IPS DF 4.7 (cell line): ENCODE results near the gene NPAS2.

ENCODE experiments used
- DNase-seq: peaks from one replicate; pipeline ENCODE4 v3.0.0-alpha.2; 2013; ENCODE audit warnings: low spot score; ENCODE audit errors: extremely low read depth

The NPAS2 gene, protein sequence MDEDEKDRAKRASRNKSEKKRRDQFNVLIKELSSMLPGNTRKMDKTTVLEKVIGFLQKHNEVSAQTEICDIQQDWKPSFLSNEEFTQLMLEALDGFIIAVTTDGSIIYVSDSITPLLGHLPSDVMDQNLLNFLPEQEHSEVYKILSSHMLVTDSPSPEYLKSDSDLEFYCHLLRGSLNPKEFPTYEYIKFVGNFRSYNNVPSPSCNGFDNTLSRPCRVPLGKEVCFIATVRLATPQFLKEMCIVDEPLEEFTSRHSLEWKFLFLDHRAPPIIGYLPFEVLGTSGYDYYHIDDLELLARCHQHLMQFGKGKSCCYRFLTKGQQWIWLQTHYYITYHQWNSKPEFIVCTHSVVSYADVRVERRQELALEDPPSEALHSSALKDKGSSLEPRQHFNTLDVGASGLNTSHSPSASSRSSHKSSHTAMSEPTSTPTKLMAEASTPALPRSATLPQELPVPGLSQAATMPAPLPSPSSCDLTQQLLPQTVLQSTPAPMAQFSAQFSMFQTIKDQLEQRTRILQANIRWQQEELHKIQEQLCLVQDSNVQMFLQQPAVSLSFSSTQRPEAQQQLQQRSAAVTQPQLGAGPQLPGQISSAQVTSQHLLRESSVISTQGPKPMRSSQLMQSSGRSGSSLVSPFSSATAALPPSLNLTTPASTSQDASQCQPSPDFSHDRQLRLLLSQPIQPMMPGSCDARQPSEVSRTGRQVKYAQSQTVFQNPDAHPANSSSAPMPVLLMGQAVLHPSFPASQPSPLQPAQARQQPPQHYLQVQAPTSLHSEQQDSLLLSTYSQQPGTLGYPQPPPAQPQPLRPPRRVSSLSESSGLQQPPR

DNA sequence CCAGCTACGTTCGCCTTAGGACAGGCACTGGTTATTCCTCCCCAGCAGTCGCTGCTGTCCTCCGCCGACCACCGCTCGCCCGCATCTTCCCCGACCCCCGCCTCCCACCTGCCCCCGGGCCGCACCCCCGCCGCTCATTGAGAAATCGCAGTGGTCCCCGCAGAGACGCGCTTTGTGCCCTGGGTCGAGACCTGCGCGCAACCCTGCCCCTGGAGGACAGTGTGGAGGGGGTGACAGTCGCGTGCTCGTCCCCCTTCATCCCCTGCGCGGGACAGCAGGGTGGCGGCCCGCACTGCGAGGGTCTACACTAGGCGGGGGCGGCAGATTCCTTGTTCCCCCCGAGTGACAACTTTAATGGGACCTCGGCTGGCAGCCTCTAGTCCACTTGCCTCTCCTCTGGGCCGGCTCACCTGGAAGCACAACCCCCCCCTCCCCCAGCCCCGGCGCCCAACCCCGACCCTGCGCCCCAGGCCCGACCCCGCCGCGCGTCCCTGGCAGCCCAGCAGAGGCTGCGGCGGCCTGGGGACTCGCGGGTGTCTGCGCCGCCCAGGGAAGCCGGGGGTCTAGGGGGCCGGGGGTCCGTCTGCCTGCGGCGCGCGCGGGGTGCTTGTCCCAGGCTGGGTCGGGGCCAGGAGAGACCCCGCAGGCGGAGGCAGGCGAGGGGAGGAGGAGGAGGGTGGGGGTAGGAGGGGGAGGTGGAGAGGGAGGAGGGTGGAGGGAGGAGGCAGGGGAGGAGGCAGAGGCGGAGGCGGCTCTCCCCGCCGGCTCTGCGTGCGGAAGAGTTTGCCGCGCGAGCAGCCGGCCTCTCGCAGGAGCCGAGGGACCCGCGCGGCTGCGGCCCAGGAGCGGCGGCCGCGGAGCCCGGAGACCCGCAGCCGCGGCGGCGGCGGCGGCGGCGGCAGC is at the start of gene NPAS2:
TSS of gene NPAS2 (plus strand) at position 770 of the 903 bp plus-strand sequence. CDS start 84,616 bp downstream, outside the sequence.
- DNase-seq: no peak

DNA sequence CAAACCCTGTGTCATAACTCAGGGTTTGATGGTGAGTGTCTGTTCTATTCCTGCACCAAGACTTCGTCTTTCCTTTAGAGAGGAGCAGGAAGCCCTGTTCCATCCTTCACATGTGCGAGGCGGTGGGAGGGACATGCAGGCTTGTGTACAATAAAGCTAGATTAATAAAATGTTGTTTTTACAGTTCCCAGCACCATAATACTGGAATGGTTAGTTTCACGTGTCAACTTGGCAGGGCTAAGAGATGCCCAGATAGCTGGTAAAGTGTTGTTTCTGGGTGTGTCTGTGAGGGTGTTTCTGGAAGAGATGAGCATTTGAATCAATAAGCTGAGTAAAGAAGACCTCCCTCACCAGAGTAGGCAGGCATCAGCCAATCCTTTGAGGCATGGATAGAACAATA is 48.8 kb upstream of the NPAS2 start:
- DNase-seq: no peak

DNA sequence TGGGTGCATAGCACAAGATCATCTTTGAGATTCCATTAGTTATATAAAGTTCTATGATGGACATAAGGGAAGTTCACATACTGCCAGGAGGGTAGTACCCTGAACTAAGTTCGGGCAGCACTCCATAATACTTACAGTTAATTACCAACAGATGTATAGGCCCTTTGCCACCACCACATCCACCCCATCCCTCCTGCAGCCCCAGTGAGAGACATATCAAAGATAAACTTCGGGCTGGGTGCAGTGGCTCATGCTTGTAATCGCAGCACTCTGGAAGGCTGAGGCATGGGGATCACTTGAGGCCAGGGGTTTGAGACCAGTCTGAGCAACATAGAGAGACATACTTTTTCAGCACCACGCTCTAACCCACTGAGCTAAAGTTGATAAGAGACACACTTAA is 46.4 kb upstream of the NPAS2 start:
- no peak for DNase-seq

DNA sequence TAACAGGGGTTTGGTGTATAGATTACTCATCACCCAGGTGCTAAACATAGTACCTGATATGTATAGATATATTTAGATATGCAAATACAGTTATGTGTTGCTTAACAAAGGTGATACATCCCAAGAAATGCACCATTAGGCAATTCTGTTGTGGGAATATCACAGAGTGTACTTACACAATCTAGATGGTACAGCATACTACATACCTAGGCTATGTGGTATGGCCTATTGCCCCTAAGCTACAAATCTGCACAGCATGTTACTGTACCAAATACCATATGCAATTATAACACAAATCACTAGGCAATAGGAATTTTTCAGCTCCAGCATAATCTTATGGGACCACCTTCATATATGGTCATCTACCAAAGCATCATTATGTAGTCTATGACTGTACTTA is 43.5 kb upstream of the NPAS2 start:
- no peak for DNase-seq

DNA sequence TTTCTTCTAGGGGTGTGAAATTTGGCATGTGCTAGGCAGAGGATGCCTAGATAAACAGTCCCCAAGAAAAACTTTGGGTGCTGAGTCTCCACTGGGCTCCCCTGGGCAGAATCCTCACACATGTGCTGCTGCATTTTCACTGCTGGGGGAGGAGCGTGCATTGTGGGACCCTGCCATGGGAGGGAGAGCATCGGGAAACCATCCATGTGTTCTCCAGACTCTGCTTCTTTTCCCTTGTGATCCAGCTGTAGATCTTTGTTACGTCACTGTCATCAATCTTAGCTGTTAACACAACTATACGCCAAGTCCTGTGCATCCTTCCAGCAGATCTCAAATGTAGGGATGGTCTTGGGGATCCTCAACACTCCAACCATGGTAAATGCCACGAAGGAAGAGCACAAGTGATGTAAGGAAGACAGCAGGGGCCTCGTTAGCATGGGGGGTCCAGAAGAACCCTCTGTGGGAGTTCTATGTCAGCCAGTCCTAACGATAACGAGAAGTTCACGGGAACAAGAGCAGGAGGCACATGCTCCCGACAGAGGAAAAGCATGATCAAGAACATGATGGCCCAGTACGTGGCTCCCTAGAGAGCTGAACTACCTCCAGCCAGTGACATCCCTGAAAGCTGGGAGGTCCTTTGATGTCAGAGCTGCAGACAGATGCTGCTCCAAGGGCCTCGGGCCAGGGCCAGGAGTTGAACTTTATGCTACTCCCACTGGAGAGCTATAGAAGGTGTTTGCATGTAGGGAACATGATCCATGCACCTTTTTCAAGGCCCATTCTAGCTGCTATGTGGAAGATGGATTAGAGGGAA is 41.1 kb upstream of the NPAS2 start:
- DNase-seq: no peak

DNA sequence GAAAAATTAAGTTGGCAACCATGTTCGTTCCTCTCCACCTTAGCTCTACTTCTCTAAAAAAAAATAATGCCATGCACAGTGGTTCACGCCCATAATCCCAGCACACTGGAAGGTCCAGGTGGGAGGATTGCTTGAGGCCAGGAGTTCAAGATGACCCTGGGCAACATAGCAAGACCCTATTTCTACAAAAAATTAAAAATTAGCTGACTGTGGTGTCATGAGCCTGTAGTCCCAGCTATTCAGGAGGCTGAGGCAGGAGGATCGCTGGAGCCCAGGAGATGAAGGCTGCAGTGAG is 40.1 kb upstream of the NPAS2 start:
- no peak for DNase-seq

DNA sequence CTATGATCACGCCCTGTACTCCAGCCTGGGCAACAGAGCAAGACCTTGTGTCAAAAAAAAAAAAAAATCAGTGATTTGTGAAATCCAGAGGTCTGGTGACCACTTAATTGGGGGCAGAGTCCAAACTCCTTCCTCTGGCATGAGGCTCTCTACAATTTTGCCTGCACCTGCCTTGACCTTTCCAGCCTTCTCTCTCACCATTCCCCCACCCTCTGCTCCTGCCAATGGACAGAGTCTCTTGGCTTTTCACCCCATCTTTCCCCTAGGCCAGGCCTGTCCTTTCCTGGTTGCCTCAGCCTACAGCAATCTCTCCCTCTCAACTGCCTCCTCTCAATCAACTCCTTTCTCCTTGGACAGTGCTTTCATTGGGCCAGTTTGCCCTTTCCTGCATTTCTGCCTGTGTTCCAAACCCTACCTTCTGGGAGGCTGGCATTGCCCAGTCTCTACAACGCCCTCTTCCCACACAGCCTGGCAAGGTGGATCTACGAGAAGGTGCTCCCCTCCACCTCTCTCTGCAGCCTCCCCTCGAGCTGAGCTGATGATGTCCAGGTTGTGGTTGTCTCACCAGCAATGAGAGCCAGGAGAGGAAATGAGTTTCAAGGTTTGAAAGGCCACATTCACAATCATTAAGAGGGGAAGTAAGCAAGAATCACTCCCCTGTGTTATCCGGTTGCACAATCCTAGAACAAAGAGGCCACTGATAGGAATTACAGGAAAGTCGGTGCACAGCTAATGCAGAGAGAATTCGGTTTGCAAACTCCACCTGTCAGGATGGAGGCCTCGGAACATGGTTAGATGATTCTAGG is 39.5 kb upstream of the NPAS2 start:
- DNase-seq: no peak

DNA sequence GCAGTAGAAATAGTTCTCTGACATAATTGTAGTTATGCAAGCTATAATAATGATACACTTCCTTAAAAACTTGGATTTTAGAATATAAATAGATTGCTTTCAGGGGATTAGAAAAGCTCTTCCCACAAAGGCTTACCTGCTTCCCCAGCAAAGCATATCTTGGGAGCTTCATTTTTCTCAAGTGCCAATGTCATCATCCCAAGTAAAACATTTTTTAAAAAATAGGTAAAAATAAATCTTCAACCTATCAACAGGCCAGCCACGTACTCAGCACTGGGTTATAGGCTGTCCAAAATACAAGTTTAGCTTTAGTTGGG is 39.0 kb upstream of the NPAS2 start:
- no peak for DNase-seq

DNA sequence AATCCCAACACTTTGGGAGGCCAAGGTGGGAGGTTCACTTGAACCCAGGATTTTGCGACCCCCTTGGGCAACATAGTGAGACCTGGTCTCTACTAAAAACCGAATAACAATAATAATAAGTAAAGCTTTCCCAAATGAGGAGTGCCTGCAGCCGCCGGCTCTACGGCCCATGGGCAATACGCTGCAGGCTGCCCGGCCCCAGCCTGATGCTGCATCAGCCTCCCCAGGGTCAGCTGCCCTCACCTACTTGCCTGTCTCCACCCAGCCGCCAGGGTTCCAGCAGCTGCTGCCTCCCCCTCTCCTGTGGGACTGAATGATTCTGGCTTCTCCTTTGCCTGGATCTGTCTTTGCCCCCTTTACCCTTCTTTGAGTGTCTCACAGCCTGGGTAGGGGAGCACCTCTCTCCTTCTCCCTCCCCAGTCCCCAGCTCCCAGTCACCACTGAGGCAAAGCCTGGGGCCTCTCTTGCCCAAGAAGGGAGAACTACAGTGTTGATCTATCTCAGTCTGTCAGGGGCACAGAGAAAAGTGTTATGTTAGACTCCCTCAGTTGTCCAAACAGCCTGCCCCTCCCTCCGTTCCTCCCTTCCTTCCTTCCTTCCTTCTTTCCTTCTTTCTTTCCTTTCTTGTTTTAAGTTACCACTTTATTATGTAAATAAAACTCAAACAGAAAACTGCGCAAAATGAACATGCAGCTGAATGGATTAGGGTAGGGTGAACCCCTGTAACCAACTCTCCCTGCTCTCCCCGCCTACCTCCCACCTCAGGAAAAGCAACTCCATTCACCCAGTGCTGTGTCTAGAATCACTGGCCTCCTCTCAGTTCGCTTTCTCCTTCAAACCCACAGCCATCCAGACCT is 38.2 kb upstream of the NPAS2 start:
- no peak for DNase-seq

DNA sequence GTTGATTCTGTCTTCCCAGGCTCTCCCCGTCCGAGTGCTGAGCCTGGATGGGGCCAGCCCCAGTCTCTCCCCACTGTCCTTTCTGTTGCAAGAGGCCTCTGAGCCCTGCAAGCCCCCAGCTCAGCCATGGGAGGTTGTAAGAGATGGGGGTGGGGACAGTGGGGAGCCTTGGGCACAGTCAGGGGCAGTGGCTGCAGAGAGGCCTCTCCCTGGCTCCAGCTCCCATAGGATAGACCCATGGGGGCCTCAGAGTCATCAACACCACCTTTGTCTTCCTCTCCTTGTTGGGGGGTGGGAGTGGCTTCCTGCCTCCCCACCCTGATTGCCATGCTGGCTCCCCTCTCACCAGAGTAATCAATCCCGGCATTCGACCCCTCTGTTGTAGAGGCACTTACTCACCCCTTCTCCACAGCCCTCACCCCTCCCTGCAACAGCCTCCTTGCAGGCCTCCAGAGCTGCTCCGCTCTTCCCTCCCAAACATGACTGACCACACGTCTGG is 37.5 kb upstream of the NPAS2 start:
- no peak for DNase-seq

DNA sequence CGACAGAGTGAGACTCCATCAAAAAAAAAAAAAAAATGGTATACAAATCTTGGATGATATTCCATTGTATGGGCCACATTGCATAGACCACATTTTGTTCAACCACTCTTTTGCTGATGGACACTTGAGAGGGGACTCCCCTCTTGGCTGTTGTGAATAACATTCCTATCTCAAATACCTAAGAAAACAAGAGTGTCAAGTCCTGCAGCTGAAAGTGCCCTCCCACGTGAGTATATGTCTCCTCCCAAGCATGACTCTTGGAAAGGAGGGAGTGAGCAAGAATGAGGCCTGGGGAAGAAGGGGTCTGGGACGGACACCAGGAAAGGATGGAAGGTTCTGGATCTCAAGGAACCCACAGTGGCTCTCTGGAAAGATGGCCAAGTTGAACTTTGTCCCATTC is 36.0 kb upstream of the NPAS2 start:
- no peak for DNase-seq

DNA sequence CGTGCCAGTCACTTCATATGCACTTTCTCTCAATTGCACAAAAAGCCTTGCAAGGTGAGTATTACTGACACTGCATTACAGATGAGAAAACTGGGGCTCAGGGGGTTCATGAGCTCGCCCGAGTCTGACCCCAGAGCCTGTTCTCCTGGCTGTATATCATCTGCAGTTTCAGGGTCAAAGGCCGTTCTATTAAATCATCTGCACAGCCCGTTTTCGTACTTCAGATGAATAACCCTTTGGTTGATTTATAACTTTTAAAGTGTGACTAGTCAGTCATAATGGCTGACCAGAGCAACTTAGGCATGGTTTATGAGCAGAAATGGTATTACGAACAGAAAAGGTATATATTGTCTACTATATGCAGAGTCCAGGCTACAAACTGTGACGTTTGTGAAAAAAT is 35.3 kb upstream of the NPAS2 start:
- DNase-seq: no peak

DNA sequence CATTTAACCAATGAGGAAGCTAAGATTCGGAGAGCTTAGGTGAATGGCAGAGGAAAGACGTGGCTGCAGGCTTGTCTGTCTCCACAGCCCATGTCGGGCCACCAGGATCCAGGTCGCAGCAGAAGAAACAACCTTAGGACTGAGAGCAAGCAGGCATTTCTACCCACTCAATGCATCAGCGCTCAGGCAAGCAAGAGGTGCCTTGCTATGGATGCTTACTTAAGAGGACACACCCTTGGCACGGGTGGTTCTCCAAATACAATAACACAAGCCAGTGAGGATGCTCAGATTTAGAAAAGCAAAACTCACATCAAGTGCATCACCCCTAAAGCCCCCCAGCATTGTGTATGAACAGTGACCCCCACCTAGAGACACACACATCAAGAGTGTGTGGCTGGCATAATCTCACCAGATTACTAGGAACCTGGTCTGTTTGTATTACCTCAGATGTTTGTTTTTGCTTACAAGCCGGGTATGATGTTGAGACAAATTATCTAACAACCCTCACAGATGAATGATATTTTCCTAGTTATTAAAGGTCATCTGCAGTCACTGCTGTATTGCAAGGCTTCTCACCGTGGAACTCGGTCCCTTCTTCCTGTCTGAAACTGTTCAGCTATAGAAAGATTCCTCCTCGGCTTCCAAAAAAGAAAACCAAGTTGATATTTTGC is 34.2 kb upstream of the NPAS2 start:
- DNase-seq: no peak

DNA sequence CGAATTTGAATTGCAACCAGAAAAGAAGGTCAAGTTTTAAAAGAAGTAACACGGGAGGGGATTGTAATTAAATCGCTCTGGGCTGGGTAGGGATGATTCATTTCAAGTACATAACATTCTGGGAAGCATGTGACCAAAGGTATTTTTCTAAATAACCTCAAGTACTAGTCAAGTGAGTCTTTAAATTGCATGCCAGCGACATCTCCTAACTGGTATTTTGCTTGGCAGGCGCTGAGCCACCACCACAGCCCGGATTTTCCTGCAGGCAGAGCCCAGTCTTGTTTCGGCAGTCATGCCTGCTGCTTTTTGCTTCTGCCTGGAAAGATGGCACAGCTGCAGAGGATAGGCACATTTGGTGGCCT is 33.7 kb upstream of the NPAS2 start:
- no peak for DNase-seq

DNA sequence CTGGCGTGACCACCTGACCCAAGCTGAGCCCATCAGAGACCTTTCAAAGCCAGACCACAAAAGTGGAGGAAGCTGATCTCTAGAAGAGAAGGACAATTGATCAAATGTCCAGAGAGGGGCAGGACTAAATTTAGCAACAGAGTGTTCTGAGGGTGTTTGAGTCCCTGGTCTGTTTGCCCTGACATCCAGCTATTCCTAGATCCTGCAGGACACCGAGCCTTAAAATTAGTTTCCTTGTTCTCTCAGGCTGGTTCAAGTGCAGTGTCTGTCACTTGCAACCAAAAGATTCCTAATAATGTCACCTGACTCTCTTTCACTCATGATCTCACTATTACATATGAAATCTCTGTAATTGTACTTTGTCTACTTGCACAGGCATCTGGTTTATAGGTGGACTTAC is 33.0 kb upstream of the NPAS2 start:
- no peak for DNase-seq

DNA sequence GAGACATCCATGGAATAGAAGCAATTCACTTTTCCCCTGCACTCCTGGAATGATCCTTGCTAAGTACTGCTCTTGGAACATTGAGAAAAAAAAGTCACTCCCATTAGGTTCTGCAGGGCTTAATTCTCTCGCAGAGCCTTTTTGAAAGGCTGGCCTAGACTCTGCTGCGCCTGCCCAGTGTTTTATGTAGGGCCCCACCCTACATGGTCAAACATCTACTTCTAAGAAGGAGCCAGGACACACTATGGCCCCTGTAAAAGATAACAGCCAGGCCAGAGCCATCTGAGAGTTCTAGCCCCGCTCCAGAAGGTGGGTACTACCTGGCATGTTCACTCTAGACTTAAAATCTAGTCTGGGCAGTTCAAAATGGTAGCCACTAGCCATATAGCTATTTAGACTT is 30.6 kb upstream of the NPAS2 start:
- DNase-seq: no peak

DNA sequence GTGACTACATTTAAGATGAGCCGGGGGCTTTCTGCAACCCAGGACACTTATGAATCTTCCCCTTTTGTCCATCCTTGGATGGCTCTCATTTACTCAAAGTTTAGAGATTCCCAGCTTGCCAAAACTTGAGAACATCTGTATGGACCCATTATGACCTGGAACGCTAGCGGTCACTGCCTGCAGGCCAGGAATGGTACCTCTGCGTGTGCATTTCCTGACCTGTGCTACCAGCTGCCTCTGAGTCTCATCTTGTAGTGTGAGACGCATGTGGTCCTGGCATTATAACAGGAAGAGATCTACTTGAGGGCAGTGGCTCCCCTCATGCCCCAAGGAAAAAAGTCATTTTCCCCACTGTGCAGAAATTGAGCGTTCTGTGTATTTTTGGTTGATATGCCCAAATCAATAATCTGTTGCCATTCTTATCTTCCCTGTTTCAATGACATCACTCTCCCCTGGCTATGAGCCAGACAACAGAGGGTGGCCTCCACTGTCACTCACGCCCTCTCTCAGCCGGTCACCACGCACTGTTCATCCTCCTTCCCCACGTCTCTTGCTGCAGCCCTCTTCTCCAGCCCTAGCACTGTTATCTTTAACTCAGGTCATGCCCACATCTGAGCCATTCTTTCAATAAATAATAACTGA is 28.5 kb upstream of the NPAS2 start:
- DNase-seq: no peak

DNA sequence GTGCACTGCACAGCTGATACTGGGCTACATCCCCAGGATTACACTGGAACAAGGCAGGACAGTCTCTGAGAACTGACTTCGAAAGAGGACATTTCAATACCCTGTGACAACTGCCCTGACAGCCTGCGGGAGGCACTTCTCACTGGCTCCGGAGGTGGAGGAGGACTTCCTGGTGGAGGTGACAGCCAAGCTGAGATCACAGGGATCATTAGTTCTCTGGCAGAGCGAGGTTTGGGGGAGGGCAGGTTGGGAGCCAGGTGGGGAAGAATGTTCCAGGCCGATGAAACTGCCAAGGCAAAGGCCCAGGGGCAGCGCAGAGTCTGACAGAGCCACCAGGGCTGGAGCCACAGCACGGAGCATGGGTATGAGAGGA is 28.0 kb upstream of the NPAS2 start:
- DNase-seq: no peak
